Activated naive CD8-positive, alpha-beta T cell treated with anti-CD3 and anti-CD28 coated beads for 36 hours (primary cell): ENCODE data around the gene PCAT6. TPM values are rescaled to one million over a fixed set of nuclear protein-coding genes. Genes with fewer than 3 reads are reported as not detected.
"Not testable (repeated sequence)": the region's sequence is repeated elsewhere in the genome, so short reads cannot be mapped to it uniquely, and the experiment has no call there.

Experiments
- DNase-seq: peaks from one replicate; pipeline ENCODE4 v3.0.0; 2021
- H3K27ac Mint-ChIP-seq: one replicate; pipeline ENCODE4 v1.8.0; 2022; ENCODE audit warnings: mild to moderate bottlenecking, moderate library complexity, mixed read lengths
- H3K27me3 Mint-ChIP-seq: one replicate; pipeline ENCODE4 v1.8.0; 2022; ENCODE audit warnings: mild to moderate bottlenecking, mixed read lengths
- H3K36me3 Mint-ChIP-seq: one replicate; pipeline ENCODE4 v1.8.0; 2021; ENCODE audit warnings: mild to moderate bottlenecking, mixed read lengths
- H3K4me1 Mint-ChIP-seq: one replicate; pipeline ENCODE4 v1.8.0; 2021; ENCODE audit warnings: mixed read lengths
- H3K4me3 Mint-ChIP-seq: one replicate; pipeline ENCODE4 v1.8.0; 2022; ENCODE audit warnings: mild to moderate bottlenecking, moderate library complexity, mixed read lengths
- H3K9me3 Mint-ChIP-seq: one replicate; pipeline ENCODE4 v1.8.0; 2022; ENCODE audit warnings: mixed read lengths
- total RNA-seq, 2 experiments: library from RNA; stranded (reverse); gene quantifications; one replicate each; pipeline ENCODE4 v1.2.3, GENCODE V29; 2021

Gene PCAT6
- total RNA-seq, 2 experiments from 2014 or later = 0.45 to 0.80 TPM

DNA sequence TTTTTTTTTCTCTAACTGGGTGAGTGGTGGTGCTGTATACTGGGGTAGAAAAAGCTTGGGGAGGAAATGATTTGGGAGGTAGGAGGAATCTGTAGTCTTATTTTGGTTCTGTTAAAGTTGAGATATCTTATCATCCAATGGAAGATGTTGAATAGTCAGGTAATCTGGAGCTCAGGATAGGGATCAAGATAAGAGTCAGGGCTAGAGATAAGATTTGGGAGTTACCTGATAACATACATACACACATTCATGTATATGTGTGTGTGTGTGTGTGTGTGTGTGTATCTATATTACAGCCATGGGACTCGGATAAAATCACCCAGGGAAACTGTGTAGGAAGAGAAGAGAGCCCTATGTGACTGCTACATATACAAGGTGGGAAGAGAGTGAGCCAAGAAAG lies 8.1 kb downstream of the PCAT6 start:
- no peaks in the 10 kb centered on the region for H3K4me1 Mint-ChIP-seq
- H3K9me3 Mint-ChIP-seq = no peaks in the 10 kb centered on the region
- no peak overlapping the region for H3K27ac Mint-ChIP-seq
- H3K27me3 Mint-ChIP-seq = no peaks in the 10 kb centered on the region
- H3K4me3 Mint-ChIP-seq = no peak overlapping the region
- DNase-seq = no peak
- H3K36me3 Mint-ChIP-seq = no peaks in the 10 kb centered on the region

- H3K4me3 Mint-ChIP-seq = no peak overlapping the region
- no peaks in the 10 kb centered on the region for H3K27me3 Mint-ChIP-seq
- H3K27ac Mint-ChIP-seq = no peak overlapping the region
- H3K4me1 Mint-ChIP-seq = no peaks in the 10 kb centered on the region
- no peaks in the 10 kb centered on the region for H3K36me3 Mint-ChIP-seq
- H3K9me3 Mint-ChIP-seq = no peaks in the 10 kb centered on the region
- no peak for DNase-seq
Observed at GRCh38 chr1:202821467-202821866, 10.7 kb downstream of the PCAT6 start.

DNA sequence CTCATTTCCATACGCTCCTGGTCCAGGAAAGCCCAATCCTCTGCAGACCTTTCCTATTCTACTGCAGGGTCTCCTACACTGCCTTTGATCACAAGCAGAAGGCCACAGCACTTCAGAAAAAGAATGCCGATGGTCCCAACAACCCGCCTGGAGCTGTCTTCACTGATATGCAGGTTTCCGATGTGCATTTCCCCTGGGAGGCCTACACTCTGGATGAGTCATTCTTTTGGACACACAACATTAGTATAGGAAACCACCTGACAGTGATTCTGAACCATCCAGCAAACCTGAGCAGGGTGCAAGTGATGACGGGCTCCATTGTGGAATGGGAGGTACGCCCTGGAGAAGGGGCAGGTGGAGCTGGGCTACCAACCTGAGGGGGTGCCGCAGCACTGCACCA lies 15.0 kb downstream of the PCAT6 start:
- Mint-ChIP-seq H3K4me1 (no peaks in the 10 kb centered on the region), H3K36me3 (no peaks in the 10 kb centered on the region), H3K27me3 (no peaks in the 10 kb centered on the region), H3K4me3 (no peak overlapping the region), H3K27ac (no peak overlapping the region), H3K9me3 (no peaks in the 10 kb centered on the region)
- DNase-seq = no peak

DNA sequence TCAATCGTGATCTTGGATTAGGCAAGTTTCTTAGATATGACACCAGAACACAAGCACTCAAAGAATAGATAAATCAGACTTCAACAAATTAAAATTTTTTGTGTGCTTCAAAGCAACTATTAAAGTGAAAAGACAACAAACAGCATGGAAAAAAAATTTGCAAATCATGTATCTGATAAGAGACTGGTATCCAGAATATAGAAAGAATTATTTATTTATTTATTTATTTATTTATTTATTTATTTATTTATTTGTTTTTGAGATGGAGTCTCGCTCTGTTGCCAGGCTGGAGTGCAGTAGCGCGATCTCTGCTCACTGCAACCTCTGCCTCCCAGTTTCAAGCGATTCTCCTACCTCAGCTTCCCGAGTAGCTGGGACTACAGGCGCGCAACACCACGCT lies 18.5 kb downstream of the PCAT6 start:
- H3K4me3 Mint-ChIP-seq, H3K9me3 Mint-ChIP-seq, H3K4me1 Mint-ChIP-seq, H3K27ac Mint-ChIP-seq, H3K27me3 Mint-ChIP-seq, DNase-seq, H3K36me3 Mint-ChIP-seq: not testable (repeated sequence)

DNA sequence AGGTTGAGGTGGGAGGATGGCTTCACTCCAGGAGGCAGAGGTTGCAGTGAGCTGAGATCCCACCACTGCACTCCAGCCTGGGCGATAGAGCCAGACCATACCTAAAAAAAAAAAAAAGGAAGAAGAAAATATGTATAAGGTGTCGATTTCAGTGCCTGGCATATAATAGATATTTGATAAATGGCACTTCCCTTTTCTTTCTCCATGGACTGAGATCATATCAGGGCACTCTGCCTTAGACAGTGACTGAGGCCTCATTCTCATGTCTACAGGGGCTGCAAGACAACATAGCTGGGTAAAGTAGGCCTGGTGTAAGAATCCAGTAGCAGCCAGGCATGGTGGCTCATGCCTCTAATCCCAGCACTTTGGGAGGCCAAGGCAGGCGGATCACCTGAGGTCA lies 21.2 kb downstream of the PCAT6 start:
- no peaks in the 10 kb centered on the region for H3K36me3 Mint-ChIP-seq
- H3K4me1 Mint-ChIP-seq = peaks cover 26% of the 10 kb centered on the region
- H3K27me3 Mint-ChIP-seq = no peaks in the 10 kb centered on the region
- H3K4me3 Mint-ChIP-seq = no peak overlapping the region
- no peak overlapping the region for H3K27ac Mint-ChIP-seq
- no peak for DNase-seq
- no peaks in the 10 kb centered on the region for H3K9me3 Mint-ChIP-seq

- peak overlapping the region; percentile 54 for H3K27ac Mint-ChIP-seq
- H3K4me1 Mint-ChIP-seq = peaks cover 33% of the 10 kb centered on the region
- H3K27me3 Mint-ChIP-seq = peaks cover 10% of the 10 kb centered on the region
- peak; percentile 23 for DNase-seq
- no peaks in the 10 kb centered on the region for H3K36me3 Mint-ChIP-seq
- no peak overlapping the region for H3K4me3 Mint-ChIP-seq
- no peaks in the 10 kb centered on the region for H3K9me3 Mint-ChIP-seq
Observed at GRCh38 chr1:202834771-202835547, 24.2 kb downstream of the PCAT6 start.

DNA sequence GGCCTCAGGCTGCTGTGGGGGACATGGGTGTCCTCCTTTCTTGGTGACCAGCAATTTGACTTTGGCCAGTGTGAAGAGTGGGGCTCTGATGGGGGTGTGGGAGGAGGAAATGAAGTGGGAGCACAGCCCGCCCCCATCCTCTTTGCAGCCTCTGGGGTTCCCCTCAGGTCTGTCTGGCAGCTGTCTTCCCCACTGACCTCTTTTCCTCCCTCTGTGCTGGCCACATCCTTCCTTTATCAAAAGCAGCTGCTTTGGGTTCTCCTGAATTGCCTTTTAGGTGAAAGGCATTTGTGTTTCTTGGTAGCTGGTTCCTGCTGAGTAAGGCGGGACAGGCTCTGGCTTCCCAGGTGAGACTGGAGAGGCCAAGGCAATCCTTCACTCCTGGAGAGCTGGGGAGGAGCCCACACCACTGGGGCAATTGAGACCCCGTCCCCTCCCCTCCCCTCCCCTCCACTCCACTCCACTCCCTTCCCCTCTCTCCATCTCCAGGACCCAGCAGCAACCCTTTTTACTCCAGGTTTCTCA lies 24.9 kb downstream of the PCAT6 start:
- H3K36me3 Mint-ChIP-seq = no peaks in the 10 kb centered on the region
- H3K4me3 Mint-ChIP-seq = peak overlapping the region; percentile 14

DNA sequence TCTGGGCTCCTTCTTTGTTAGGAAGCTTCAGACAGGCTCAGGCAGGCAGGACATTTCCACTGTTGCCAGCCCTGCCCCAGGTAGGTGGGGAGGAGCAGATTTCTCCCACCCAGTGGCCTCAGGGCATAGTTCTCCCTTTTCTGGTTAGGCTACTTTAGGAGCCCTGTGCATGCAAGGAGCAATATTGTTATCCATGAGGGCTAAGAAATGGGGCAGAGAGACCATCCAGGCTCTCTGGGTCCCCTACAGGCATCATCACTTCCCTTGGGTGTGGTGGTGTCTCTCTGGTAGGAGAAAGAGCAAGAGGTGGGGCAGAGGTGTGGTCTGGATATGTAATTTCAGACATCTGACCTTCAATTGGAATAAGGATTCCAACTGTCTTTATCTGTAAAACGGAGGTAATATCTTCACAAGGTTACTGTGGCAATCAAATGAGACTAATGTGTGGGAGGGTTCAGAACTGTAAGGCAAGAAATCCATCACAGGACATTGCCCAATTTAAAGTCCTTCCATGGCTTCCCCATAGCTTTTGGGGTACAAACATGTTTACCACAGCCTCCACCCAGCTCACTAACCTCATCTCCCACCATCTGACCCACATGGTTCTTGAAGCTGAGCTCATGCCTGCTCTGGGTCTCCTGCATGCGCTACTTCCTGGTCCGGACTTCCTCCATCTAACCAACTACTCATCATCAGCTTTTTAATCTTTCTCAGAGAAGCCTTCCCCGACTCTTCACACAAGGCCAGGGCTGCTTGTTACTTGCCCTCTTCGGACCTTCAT lies 26.1 kb downstream of the PCAT6 start:
- no peak overlapping the region for H3K27ac Mint-ChIP-seq
- no peaks in the 10 kb centered on the region for H3K36me3 Mint-ChIP-seq
- H3K4me1 Mint-ChIP-seq = peaks cover 33% of the 10 kb centered on the region
- H3K27me3 Mint-ChIP-seq = peaks cover 18% of the 10 kb centered on the region
- no peak for DNase-seq
- no peaks in the 10 kb centered on the region for H3K9me3 Mint-ChIP-seq
- H3K4me3 Mint-ChIP-seq = no peak overlapping the region

More for the DNA sequence above, 24.9 kb downstream of the PCAT6 start:
- H3K27ac Mint-ChIP-seq = peak overlapping the region; percentile 54
- H3K9me3 Mint-ChIP-seq = no peaks in the 10 kb centered on the region
- peak; percentile 24 for DNase-seq
- H3K4me1 Mint-ChIP-seq = peaks cover 33% of the 10 kb centered on the region
- H3K27me3 Mint-ChIP-seq = peaks cover 10% of the 10 kb centered on the region

GRCh38 chr1:202837746-202838262 lies 27.1 kb downstream of the PCAT6 start:
- DNase-seq = no peak
- Mint-ChIP-seq H3K4me3 (no peak overlapping the region), H3K36me3 (no peaks in the 10 kb centered on the region), H3K9me3 (no peaks in the 10 kb centered on the region), H3K27me3 (peaks cover 18% of the 10 kb centered on the region), H3K4me1 (peaks cover 33% of the 10 kb centered on the region), H3K27ac (no peak overlapping the region)

DNA sequence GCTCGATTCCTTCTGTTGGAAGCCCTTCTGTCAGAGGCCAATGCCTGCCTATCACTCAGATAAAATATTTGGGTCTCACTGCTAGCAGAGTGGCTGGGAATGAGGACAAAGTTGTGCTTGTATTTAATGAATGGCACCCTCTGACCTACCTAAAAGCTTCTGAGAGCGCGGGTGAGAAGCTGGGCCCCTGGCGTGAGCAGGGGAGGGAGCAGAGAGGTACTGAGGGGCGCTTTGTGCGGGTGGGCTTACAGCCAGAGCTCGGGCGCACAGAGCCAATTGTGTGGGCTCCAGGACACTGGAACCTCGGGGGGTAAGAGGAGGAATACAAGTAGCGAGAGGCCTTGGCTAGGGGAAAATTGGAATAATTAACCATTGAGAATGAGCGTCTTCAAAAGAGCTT lies 32.3 kb downstream of the PCAT6 start:
- no peak for DNase-seq
- Mint-ChIP-seq H3K27me3 (peaks cover 12% of the 10 kb centered on the region), H3K9me3 (no peaks in the 10 kb centered on the region), H3K4me1 (peaks cover 1% of the 10 kb centered on the region), H3K27ac (no peak overlapping the region), H3K4me3 (no peak overlapping the region), H3K36me3 (no peaks in the 10 kb centered on the region)

- H3K4me3 Mint-ChIP-seq = no peak overlapping the region
- H3K27me3 Mint-ChIP-seq = peaks cover 8% of the 10 kb centered on the region
- no peaks in the 10 kb centered on the region for H3K9me3 Mint-ChIP-seq
- H3K27ac Mint-ChIP-seq = no peak overlapping the region
- DNase-seq = no peak
- H3K4me1 Mint-ChIP-seq = peaks cover 5% of the 10 kb centered on the region
- H3K36me3 Mint-ChIP-seq = no peaks in the 10 kb centered on the region
Observed at GRCh38 chr1:202844259-202844658, 33.5 kb downstream of the PCAT6 start.

DNA sequence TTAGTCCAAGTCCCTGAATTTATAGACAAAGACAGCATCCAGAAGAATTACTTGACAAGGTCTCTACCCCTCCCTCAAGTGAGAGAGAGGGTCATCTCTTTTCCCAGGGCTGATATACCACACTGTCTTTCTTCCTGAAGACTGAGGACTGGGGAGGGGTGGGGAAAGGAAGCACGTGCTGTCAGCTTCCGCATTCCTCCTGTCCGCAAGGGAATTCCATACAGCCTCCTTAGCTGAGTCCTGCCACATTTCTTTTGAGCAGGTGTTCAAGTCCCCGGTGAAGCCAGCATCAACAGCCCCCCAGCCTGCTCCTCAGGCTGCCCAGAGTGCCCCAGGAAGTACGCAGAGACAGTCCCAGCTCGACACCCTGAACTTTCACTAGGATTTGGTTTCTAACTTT lies 34.2 kb downstream of the PCAT6 start:
- no peaks in the 10 kb centered on the region for H3K36me3 Mint-ChIP-seq
- H3K9me3 Mint-ChIP-seq = no peaks in the 10 kb centered on the region
- H3K27me3 Mint-ChIP-seq = peaks cover 8% of the 10 kb centered on the region
- no peak overlapping the region for H3K27ac Mint-ChIP-seq
- DNase-seq = no peak
- no peak overlapping the region for H3K4me3 Mint-ChIP-seq
- peaks cover 5% of the 10 kb centered on the region for H3K4me1 Mint-ChIP-seq

- no peak overlapping the region for H3K4me3 Mint-ChIP-seq
Observed at GRCh38 chr1:202848191-202848542, 37.4 kb downstream of the PCAT6 start.

DNA sequence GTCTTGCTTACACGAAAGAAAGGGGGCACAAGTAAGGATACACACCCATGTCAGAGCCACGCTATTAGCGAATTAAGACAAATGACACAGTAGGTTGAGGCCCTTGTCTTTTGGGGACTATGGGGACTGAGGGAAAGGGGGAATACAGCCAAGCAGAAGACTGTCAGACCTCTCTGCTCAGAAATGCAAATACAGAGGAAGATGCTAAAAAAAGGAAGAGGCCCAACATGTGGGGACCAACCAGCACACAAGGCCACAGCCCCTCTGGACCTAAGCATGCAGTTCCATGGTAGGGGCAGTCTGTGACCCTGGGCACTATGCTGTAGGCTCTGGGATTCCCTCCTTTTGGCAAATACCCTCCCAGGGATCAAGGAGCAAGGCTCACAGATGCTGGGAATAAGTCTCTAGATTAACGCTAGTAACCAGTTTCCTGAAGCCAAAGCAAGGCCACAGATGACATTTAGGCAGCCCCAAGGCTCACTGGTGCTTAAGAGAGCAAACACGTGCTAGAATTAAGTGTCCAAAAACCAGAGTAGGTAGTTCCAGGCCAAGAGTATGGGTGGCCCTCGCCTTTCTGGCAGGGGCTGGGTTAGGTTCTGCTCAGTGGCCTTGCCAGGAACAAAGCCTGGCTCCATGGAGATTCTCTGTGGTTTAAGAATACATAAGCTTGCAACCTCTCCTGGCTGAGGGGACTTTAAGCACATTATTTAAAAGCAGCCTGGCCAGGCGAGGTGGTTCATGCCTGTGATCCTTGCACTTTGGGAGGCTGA lies 40.0 kb downstream of the PCAT6 start:
- no peak overlapping the region for H3K4me3 Mint-ChIP-seq
- no peaks in the 10 kb centered on the region for H3K27me3 Mint-ChIP-seq
- no peak overlapping the region for H3K27ac Mint-ChIP-seq
- no peaks in the 10 kb centered on the region for H3K9me3 Mint-ChIP-seq
- no peak for DNase-seq
- peaks cover 5% of the 10 kb centered on the region for H3K4me1 Mint-ChIP-seq
- H3K36me3 Mint-ChIP-seq = no peaks in the 10 kb centered on the region

More at GRCh38 chr1:202848191-202848542, 37.4 kb downstream of the PCAT6 start:
- H3K27ac Mint-ChIP-seq = no peak overlapping the region
- H3K9me3 Mint-ChIP-seq = no peaks in the 10 kb centered on the region
- no peak for DNase-seq
- H3K4me1 Mint-ChIP-seq = peaks cover 5% of the 10 kb centered on the region
- no peaks in the 10 kb centered on the region for H3K27me3 Mint-ChIP-seq
- no peaks in the 10 kb centered on the region for H3K36me3 Mint-ChIP-seq
